OCI-LY3 (cell line): ENCODE results near the gene PHYHD1.
"Not testable (repeated sequence)": the region's sequence is repeated elsewhere in the genome, so short reads cannot be mapped to it uniquely, and the experiment has no call there.

Source experiments
- H2AFZ ChIP-seq: fragments of 200-600, 300-600 bp; shearing (Covaris generic); 2 replicates; pipeline ENCODE4 v1.6.0; 2014; ENCODE audit warnings: antibody characterized with exemption, low read depth, low read length
- H3K27ac ChIP-seq: fragments of 200-600, 300-600 bp; sonication (generic); 2 replicates; pipeline ENCODE4 v1.5.1; 2014; ENCODE audit warnings: mild to moderate bottlenecking, low read length, moderate library complexity, mixed read lengths
- H3K27me3 ChIP-seq: fragments of 200-600, 300-600 bp; sonication (generic); 2 replicates; pipeline ENCODE4 v1.6.1; 2014; ENCODE audit warnings: low read depth, low read length, mixed read lengths
- H3K36me3 ChIP-seq: fragments of 200-600, 300-600 bp; sonication (generic); replicated peaks from 2 replicates; pipeline ENCODE3; 2014; ENCODE audit warnings: low read depth, low read length, mixed read lengths
- H3K4me1 ChIP-seq: fragments of 300-600, 200-600 bp; sonication (generic); 2 replicates; pipeline ENCODE4 v1.6.1; 2014; ENCODE audit warnings: low read length, mixed read lengths
- H3K4me2 ChIP-seq: fragments of 200-600, 300-600 bp; sonication (generic); 2 replicates; pipeline ENCODE4 v1.6.1; 2014; ENCODE audit warnings: low read length, mixed read lengths
- H3K4me3 ChIP-seq: fragments of 300-600, 200-600 bp; sonication (generic); 2 replicates; pipeline ENCODE4 v1.5.1; 2014; ENCODE audit warnings: antibody characterized with exemption, mild to moderate bottlenecking, low read length, moderate library complexity
- H3K79me2 ChIP-seq: fragments of 300-600, 200-600 bp; shearing (Covaris generic); 2 replicates; pipeline ENCODE4 v1.6.1; 2014; ENCODE audit warnings: mild to moderate bottlenecking, low read length, mixed read lengths
- H3K9ac ChIP-seq: fragments of 300-600, 200-600 bp; shearing (Covaris generic); 2 replicates; pipeline ENCODE4 v1.6.0; 2014; ENCODE audit warnings: mild to moderate bottlenecking, low read length, moderate library complexity
- H3K9me3 ChIP-seq: fragments of 200-600, 300-600 bp; shearing (Covaris generic); 2 replicates; pipeline ENCODE4 v1.6.1; 2014; ENCODE audit warnings: low read length, mixed read lengths; ENCODE audit not compliant: insufficient read depth
- H4K20me1 ChIP-seq: fragments of 200-600, 300-600 bp; sonication (generic); 2 replicates; pipeline ENCODE4 v1.6.1; 2016; ENCODE audit warnings: low read length, mixed read lengths; ENCODE audit not compliant: insufficient read depth
- CTCF ChIP-seq: fragments of 200-600, 300-600 bp; sonication (generic); IDR thresholded peaks from 2 replicates; pipeline ENCODE4 v1.5.1; 2014; ENCODE audit warnings: antibody characterized with exemption, low read length, low read depth
- EZH2phosphoT487 ChIP-seq: fragments of 200-600 bp; shearing (Covaris generic); IDR thresholded peaks from 2 replicates; pipeline ENCODE4 v1.6.1; 2018; ENCODE audit warnings: antibody characterized with exemption, mixed run types, low read depth

Gene PHYHD1

GRCh38 chr9:128940946-128941755, 20.4 kb downstream of the PHYHD1 start:
- no peak overlapping the region for H3K27ac ChIP-seq
- no peak overlapping the region for H3K4me2 ChIP-seq
- TF ChIP-seq EZH2phosphoT487 (no peak), CTCF (no peak)
- no peak overlapping the region for H2AFZ ChIP-seq
- no peaks in the 10 kb centered on the region for H3K27me3 ChIP-seq
- H4K20me1 ChIP-seq: no peaks in the 10 kb centered on the region
- no peaks in the 10 kb centered on the region for H3K4me1 ChIP-seq
- no peaks in the 10 kb centered on the region for H3K79me2 ChIP-seq
- H3K9me3 ChIP-seq: no peaks in the 10 kb centered on the region
- H3K36me3 ChIP-seq: no peaks in the 10 kb centered on the region
- H3K4me3 ChIP-seq: no peak overlapping the region
- H3K9ac ChIP-seq: no peak overlapping the region

GRCh38 chr9:128943832-128944620, 23.2 kb downstream of the PHYHD1 start:
- Histone ChIP-seq H2AFZ (no peak overlapping the region), H3K9ac (no peak overlapping the region), H3K4me3 (no peak overlapping the region), H3K79me2 (peaks cover 14% of the 10 kb centered on the region), H3K4me1 (peaks cover 5% of the 10 kb centered on the region), H4K20me1 (no peaks in the 10 kb centered on the region), H3K9me3 (no peaks in the 10 kb centered on the region), H3K36me3 (no peaks in the 10 kb centered on the region), H3K27ac (no peak overlapping the region), H3K4me2 (no peak overlapping the region), H3K27me3 (no peaks in the 10 kb centered on the region)
- TF ChIP-seq EZH2phosphoT487: no peak
- TF ChIP-seq CTCF: no peak

DNA sequence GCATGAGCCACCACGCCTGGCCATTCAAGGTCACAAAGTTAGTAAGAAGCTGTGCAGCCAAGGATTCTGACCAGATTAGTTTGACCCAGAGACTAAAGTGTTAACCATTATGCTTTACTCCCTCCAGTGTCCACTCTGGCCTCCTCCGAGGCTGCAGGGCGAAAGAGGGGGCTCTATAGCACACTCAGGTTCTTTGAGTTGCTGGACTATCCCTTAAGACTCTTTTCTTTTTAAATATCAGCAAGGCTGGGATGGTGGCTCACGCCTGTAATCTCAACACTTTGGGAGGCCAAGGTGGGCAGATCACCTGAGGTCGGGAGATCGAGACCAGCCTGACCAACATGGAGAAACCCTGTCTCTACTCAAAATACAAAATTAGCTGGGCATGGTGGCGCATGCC, 24.2 kb downstream of the PHYHD1 start:
- H2AFZ ChIP-seq, H3K9me3 ChIP-seq, H3K4me2 ChIP-seq, H3K9ac ChIP-seq, H3K4me3 ChIP-seq, H3K4me1 ChIP-seq, H4K20me1 ChIP-seq, H3K36me3 ChIP-seq, H3K27ac ChIP-seq, H3K27me3 ChIP-seq: not testable (repeated sequence)
- H3K79me2 ChIP-seq: peaks cover 14% of the 10 kb centered on the region

GRCh38 chr9:128945798-128946501, 25.2 kb downstream of the PHYHD1 start:
- peaks cover 4% of the 10 kb centered on the region for H3K36me3 ChIP-seq
- no peak overlapping the region for H2AFZ ChIP-seq
- no peak overlapping the region for H3K4me3 ChIP-seq
- no peak for TF ChIP-seq CTCF
- TF ChIP-seq EZH2phosphoT487: no peak
- H4K20me1 ChIP-seq: no peaks in the 10 kb centered on the region
- no peaks in the 10 kb centered on the region for H3K27me3 ChIP-seq
- H3K79me2 ChIP-seq: peaks cover 14% of the 10 kb centered on the region
- no peak overlapping the region for H3K9ac ChIP-seq
- H3K4me1 ChIP-seq: peaks cover 5% of the 10 kb centered on the region
- no peak overlapping the region for H3K4me2 ChIP-seq
- H3K9me3 ChIP-seq: no peaks in the 10 kb centered on the region
- no peak overlapping the region for H3K27ac ChIP-seq
